ENCODE measurements around the gene IFT52. TPM values are rescaled to one million over a fixed set of nuclear protein-coding genes. Genes with fewer than 3 reads are reported as not detected.

The IFT52 gene, protein sequence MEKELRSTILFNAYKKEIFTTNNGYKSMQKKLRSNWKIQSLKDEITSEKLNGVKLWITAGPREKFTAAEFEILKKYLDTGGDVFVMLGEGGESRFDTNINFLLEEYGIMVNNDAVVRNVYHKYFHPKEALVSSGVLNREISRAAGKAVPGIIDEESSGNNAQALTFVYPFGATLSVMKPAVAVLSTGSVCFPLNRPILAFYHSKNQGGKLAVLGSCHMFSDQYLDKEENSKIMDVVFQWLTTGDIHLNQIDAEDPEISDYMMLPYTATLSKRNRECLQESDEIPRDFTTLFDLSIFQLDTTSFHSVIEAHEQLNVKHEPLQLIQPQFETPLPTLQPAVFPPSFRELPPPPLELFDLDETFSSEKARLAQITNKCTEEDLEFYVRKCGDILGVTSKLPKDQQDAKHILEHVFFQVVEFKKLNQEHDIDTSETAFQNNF
- 31.3 and 38.7 TPM in 2 replicates for total RNA-seq

DNA sequence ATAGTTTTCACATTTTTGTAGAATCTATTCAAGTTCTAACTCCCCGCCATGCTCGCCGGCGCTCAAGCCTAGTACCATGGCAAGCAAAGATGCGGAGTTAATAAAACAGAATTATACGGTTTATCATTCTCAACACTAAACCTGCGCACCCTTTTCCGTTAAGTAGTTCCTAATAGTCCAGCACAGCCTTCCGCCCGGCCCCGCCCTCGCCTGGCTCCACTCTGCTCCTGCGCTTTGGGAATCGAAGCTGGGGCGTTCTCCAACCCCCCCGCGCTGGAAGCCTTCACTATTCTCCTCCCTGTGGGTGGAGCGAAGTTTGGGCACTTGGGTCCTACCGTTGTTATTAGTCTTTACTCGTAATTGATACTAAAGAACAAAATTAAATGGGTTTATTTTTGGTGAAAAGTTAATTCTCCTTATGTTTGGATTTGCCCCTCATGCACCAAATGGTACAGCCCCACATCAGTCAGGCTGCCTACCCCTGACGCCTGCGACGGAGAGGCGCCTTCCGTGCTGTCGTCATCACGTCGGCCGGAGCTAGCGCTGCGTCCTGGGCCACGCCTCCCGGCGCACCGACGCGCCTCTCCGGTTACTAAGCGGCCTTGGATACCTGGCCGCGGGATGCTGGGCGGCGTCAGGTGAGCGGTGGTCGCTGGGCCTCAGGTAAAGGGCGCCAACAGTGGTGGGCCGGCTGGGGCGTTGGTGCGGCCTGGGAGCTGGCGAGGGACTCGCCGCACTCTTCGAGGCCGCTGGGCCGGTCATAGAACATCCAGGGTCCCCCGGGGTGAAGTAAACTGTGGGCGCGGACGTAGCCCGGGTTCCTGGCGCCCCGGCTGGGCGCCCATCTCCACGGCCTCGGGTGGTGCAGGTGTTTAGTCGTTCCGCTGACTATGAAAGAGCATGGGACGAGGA is at the start of gene IFT52:
Gene IFT52, plus strand, starts transcription at position 546 of the 912 bp plus-strand sequence. CDS start 3,762 bp downstream, outside the sequence.

DNA sequence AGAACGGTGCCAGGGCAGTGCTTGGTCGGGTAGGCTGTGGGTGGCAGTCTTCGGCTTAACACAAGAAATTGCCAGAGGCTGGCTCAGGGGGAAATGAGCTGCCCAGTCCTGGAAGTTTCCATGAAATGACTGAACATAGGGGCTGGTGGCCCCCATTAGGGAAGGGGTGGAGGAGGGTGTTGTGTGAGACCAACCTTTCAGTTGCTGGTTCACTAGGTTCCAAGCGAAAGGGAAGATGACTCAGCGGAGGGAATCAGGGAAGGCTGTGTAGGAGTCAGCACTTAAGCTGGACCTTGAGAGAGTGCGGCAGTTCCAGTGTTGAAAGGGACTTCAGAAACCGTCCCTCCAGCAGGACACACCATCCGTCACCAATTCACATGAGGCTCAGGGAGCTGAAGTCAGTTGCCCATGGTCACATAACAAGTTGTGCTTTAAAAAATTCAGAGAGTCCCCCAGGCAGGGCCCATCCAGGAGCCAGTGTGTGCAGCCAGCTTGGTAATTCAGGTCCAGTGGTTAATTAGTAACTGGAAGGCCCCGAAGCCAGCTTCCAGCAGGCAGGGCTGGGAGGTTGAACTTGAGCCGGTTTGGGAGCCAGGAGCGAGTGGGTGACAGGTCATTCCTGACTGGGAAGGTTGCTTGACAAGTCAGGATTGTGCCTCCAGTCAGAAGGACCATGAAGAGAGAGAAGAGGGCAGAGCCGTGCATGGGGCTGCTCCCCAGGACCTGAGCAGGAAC is 32.2 kb upstream of the IFT52 start, which contains the start of gene SGK2:
Gene SGK2, plus strand, starts transcription at position 616 of the 735 bp plus-strand sequence. CDS start 7,469 bp downstream, outside the sequence.

DNA sequence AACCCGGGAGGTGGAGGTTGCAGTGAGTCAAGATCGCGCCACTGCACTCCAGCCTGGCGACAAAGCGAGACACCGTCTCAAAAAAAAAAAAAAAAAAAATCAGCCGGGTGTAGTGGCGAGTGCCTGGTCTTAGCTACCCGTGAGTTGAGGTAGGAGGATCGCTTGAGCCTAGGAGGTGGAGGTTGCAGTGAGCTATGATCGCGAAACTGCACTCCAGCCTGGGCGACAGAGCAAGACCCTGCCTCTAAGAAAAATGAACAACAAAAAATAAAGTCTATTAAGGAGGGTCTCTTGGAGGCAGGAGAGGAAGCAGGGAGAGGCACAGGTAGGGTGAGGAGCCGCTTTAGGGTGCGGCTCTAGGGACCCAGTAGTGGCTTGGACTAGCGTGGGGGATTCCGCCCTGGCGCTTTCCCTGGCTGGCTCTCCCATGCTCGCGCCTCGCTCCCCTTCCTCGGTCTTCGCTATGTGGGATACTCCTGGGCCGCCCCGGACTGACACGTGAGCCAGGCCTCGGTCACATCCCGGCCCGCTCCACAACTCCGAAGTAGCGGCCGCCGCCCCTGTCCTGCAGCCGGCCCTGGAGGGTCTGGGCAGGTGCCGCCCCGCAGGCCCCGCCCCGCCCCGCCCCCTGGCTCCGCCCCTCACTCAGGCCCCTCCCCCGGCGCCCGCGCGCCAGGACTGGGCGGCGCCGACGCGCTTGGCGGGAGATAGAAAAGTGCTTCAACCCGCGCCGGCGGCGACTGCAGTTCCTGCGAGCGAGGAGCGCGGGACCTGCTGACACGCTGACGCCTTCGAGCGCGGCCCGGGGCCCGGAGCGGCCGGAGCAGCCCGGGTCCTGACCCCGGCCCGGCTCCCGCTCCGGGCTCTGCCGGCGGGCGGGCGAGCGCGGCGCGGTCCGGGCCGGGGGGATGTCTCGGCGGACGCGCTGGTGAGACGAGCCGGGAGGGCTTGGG is 75.9 kb downstream of the IFT52 start, which contains the start of gene MYBL2:
Gene MYBL2, plus strand, starts transcription at position 739 of the 953 bp plus-strand sequence. Its CDS starts 170 bp downstream, at position 909.

Other genes with a start within 250 kb of the IFT52 start
- gene SRSF6, start 133.0 kb upstream of the IFT52 start, total RNA-seq = 44.4 and 49.7 TPM in 2 replicates
- 2.2 and 5.7 TPM in 2 replicates for gene L3MBTL1, start 83.2 kb upstream of the IFT52 start, total RNA-seq
- gene SGK2, start 31.9 kb upstream of the IFT52 start, total RNA-seq = 0.09 TPM in 2 replicates
- gene MYBL2, start 76.2 kb downstream of the IFT52 start, total RNA-seq = 10.3 and 20.7 TPM in 2 replicates
- not detected in 2 replicates for gene GTSF1L, start 136.1 kb downstream of the IFT52 start, total RNA-seq

Data from endothelial cell of coronary artery (primary cell).